CD4-positive, alpha-beta T cell treated with Interleukin-15 for 1 hour (primary cell): Measurements from ENCODE around the gene RASGRF2.
"Not testable (repeated sequence)": the region's sequence is repeated elsewhere in the genome, so short reads cannot be mapped to it uniquely, and the experiment has no call there.

Experiments used
- DNase-seq: peaks from one replicate; pipeline ENCODE4 v3.0.0-alpha.2; 2020

The RASGRF2 gene

GRCh38 chr5:81022688-81023084, 62.5 kb downstream of the RASGRF2 start:
- DNase-seq: no peak

DNA sequence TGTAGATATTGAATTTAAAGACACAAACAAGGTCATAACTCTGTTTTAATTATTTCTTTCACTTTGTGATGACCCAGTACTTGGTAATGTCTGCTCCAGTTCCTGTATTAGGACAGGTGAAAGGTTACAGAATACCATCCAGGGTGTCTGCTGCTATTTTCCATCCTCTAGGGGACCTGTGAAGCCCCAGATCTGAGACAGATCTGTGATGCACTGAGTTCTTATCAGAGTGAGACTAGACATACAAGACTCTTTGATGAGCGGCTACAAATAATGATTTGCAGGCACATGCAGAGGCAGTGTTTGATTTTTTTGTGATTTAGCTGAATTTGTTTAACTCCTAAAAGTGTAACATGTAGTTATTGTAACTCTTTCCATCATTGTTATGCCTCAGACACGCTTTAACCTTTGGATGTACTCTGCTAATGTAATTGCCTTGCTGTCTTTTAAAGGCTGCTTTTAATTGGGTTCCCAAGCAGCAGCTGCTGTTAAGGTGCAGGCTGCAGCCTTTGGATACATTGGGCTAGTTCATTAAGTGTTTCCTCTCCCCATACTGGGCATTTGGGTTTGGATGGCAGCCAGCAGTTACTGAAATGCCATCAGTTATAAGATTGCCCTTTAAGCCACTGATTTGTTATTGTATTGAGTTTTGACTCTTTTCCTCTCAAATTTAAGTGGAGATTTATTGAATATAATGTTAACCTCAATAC, 63.3 kb downstream of the RASGRF2 start:
- no peak for DNase-seq

- no peak for DNase-seq
These were observed 67.4 kb downstream of the RASGRF2 start for GRCh38 chr5:81027481-81028058.

DNA sequence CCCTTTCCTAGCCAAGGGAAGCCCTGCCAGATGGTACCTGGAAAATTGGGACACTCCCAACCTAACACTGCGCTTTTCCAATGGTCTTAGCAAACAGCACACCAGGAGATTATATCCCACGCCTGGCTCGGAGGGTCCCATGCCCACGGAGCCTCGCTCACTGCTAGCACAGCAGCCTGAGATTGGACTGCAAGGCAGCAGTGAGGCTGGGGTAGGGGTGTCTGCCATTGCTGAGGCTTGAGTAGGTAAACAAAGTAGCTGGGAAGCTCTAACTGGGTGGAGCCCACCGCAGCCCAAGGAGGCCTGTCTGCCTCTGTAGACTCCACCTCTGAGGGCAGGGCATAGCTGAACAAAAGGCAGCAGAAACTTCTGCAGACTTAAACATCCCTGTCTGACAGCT, 68.7 kb downstream of the RASGRF2 start:
- not testable (repeated sequence) for DNase-seq

DNA sequence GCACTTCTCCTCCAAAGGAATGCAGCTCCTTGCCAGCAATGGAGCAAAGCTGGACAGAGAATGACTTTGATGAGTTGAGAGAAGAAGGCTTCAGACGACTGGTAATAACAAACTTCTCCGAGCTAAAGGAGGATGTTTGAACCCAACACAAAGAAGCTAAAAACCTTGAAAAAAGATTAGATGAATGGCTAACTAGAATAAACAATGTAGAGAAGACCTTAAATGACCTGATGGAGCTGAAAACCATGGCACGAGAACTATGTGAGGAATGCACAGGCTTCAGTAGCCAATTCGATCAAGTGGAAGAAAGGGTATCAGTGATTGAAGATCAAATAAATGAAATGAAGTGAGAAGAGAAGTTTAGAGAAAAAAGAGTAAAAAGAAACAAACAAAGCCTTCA, 69.6 kb downstream of the RASGRF2 start:
- not testable (repeated sequence) for DNase-seq

- DNase-seq: not testable (repeated sequence)
These were observed 70.3 kb downstream of the RASGRF2 start for GRCh38 chr5:81030236-81031034.

GRCh38 chr5:81035522-81035921, 75.4 kb downstream of the RASGRF2 start:
- no peak for DNase-seq

- no peak for DNase-seq
These were observed 78.3 kb downstream of the RASGRF2 start for GRCh38 chr5:81038495-81038894.

DNA sequence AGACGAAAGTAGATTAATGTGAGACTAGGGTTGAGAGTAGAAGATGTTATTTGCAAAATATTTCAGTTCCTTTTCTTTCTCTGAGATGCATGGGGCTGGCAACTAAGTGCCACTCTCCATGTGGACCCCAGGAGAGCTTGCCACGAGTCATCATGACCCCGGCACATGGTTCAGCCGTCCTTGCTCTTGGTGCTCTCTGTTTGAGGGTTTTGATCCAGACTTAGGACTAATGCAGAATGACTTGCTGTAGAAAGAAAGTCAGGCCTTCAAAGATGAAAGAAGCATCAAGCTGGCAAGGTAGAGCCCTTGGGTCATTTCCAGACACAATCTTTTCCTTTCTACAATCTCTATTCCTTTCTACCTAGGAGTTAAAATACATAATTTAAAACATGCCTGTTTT, 84.7 kb downstream of the RASGRF2 start:
- DNase-seq: no peak

DNA sequence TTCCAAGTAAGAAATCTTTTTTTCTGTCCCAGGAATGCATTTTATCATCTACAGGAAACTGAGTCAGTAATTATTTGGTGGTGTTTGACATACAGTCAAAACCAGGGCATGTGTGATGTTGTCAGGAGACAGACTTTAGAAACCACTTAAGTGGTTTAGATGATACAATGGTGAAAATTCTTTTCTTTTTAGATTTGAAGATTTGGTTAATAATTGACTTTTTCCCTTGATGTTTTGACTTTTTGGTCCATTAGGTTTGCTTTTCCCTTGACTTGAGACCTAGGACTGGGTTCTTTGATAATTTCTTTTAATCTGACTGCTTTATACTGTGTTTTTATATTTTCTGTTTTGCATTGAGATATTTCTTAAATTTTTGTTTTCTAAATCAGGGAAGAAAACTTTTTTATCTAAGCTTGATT, 85.2 kb downstream of the RASGRF2 start:
- DNase-seq: no peak

GRCh38 chr5:81046041-81046440, 85.9 kb downstream of the RASGRF2 start:
- DNase-seq: no peak

DNA sequence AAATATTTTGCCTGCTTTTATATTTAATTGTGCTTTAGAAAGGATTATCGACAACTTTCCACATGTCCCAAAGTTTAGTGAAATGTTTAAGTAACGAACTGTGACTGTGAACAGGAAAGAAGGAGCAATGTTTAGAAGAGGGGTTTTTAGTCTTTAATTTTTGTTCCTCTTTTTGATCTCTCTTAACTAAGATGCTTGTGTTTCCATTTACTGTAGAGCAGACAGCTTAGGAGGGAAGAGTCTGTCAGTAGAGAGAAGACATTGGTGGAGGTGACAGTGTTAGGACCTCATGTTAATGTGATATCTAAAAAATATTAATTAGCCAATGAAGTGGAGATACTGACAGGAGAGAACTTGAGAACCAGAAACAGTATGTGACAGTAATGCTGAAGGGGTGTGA, 92.2 kb downstream of the RASGRF2 start:
- DNase-seq: no peak

GRCh38 chr5:81053282-81053681, 93.1 kb downstream of the RASGRF2 start:
- not testable (repeated sequence) for DNase-seq

GRCh38 chr5:81058121-81058520, 98.0 kb downstream of the RASGRF2 start:
- no peak for DNase-seq

DNA sequence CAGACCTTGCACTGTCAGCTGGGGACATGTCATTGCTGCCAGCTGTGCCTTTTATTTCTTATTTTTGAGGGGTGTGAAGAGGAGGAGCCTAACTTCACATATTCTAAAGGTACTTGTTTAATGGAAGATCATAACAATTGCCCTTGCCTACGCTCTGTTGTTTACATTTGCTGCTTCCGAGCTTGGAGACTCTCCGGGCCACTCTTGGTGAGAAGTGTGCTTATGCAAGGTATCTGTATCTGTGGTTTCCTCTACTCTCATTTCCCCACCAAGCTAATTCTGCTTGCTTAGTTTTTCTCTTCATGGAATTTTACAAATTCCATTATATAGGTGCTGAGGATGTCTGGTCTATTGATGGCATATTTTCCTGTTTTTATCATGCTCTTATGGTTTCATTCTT, 105.3 kb downstream of the RASGRF2 start:
- DNase-seq: no peak

DNA sequence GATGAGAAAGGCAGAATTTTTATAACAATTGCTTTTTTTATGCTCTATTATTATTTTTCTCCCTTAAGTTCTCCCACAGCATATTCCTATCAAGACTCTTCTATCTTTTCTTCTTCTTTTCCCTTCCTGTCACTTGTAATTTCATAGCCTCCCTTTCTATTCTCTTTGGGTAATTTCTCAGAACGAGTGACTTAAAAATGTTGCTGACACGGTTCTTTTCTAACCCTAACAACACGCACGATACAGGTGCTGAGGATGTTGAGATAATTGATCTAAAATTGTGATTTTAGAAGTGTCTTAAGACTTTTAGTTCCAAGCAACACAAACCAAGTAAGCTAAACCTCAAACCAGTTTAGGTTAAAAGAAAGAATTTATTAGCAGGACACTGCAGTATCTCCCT, 105.9 kb downstream of the RASGRF2 start:
- no peak for DNase-seq

- no peak for DNase-seq
These were observed 107.2 kb downstream of the RASGRF2 start for GRCh38 chr5:81067406-81067805.

GRCh38 chr5:81068063-81068462, 107.9 kb downstream of the RASGRF2 start:
- DNase-seq: no peak

GRCh38 chr5:81068635-81069034, 108.5 kb downstream of the RASGRF2 start:
- no peak for DNase-seq

GRCh38 chr5:81069990-81070389, 109.8 kb downstream of the RASGRF2 start:
- DNase-seq: no peak

GRCh38 chr5:81070571-81071255, 110.5 kb downstream of the RASGRF2 start:
- DNase-seq: no peak

DNA sequence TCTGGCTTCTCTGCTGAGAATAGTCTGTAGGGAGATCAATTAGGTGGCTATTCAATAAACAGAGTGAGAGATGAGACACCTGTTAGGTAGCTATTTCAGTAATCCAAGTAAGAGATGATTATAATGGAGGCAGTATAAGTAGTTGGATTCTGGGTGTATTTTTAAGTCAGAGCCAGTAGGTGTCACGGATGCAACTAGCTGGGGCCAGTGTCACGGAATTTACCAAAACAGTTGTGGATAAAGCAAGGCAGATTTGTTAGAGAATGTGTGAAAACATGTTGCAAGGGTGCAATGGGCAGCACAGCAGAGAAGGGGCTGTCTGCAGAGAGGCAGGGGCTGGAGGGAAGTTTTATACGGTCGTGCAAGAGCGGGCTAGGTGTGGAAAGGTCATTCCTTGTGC, 114.9 kb downstream of the RASGRF2 start:
- no peak for DNase-seq

- no peak for DNase-seq
These were observed 116.9 kb downstream of the RASGRF2 start for GRCh38 chr5:81077105-81077504.
